PC-9 (cell line): ENCODE results near the gene MAP7D2.

ENCODE experiments used
- EZH2 ChIP-seq: fragments of 200-600 bp; sonication (generic); IDR thresholded peaks from 2 replicates; pipeline ENCODE4 v1.8.0; 2017; ENCODE audit warnings: antibody characterized with exemption, low read depth
- TF ChIP-seq, protein P1 (sequence below): fragments of 200-600 bp; sonication (generic); conservative IDR thresholded peaks from 2 replicates; pipeline ENCODE4 v1.6.1; 2017; ENCODE audit warnings: mixed run types, antibody characterized with exemption, mild to moderate bottlenecking, moderate library complexity

DNA sequence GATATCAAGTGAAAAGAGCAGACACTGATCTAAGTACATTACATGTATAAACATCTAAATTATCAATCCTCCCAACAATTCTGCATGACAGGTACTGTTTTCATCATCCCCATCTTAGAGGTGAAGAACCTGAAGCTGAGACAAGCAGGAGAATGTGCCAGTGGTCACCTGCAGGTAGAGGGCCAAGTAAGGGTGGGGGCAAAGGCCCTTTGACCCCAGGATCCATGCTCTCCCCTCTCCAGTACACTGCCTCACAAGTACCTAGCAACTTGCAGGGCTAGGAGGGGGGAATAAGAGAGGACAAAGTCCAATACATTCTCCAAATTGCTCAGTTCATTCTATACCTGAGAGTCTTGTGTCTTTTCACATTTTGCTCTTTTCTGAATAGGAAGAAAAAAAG lies 8.3 kb upstream of the MAP7D2 start:
- TF ChIP-seq, protein P1, sequence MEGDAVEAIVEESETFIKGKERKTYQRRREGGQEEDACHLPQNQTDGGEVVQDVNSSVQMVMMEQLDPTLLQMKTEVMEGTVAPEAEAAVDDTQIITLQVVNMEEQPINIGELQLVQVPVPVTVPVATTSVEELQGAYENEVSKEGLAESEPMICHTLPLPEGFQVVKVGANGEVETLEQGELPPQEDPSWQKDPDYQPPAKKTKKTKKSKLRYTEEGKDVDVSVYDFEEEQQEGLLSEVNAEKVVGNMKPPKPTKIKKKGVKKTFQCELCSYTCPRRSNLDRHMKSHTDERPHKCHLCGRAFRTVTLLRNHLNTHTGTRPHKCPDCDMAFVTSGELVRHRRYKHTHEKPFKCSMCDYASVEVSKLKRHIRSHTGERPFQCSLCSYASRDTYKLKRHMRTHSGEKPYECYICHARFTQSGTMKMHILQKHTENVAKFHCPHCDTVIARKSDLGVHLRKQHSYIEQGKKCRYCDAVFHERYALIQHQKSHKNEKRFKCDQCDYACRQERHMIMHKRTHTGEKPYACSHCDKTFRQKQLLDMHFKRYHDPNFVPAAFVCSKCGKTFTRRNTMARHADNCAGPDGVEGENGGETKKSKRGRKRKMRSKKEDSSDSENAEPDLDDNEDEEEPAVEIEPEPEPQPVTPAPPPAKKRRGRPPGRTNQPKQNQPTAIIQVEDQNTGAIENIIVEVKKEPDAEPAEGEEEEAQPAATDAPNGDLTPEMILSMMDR: no peak
- TF ChIP-seq EZH2: no peak
